H1 (cell line): ENCODE results near the gene CIT. TPM values are rescaled to one million over a fixed set of nuclear protein-coding genes. Genes with fewer than 3 reads are reported as not detected.

Source experiments
- CTCF ChIA-PET: fragments of 300-600 bp; sonication (Branson Sonifier 250); formaldehyde crosslinking; loops from one replicate; lab custom pipeline; 2021; ENCODE audit not compliant: partially characterized antibody; lab: Charles Lee
- POLR2A ChIA-PET: fragments of 300-600 bp; sonication (Branson Sonifier 250); formaldehyde crosslinking; loops from one replicate; lab custom pipeline; 2021; ENCODE audit warnings: inconsistent platforms; ENCODE audit not compliant: partially characterized antibody; lab: Charles Lee
- DNase-seq, 2 experiments: peaks; one replicate each; pipeline versions ENCODE4 v3.0.0 to v3.0.0-alpha.2; 2010 to 2022; ENCODE audit warnings: low spot score in 2 of 2, low read depth in 1 of 2, mixed read lengths in 1 of 2
- FAIRE-seq: peaks from 2 replicates; lab custom pipeline; 2011; peaks lifted over from hg19 to GRCh38; lab: Jason Lieb, UNC
- H2AFZ ChIP-seq: 2 replicates; pipeline ENCODE4 v1.8.1; 2012; ENCODE audit warnings: low read length, inconsistent platforms
- H2AK5ac ChIP-seq: 2 replicates; pipeline ENCODE4 v1.6.1; 2013; ENCODE audit warnings: low read depth, low read length
- H2BK120ac ChIP-seq: replicated peaks from 2 replicates; pipeline ENCODE3; 2013; ENCODE audit warnings: low read depth, low read length, inconsistent platforms
- H2BK12ac ChIP-seq: 2 replicates; pipeline ENCODE4 v1.6.1; 2013; ENCODE audit warnings: low read depth, low read length
- H2BK15ac ChIP-seq: 2 replicates; pipeline ENCODE4 v1.6.1; 2013; ENCODE audit warnings: low read length
- H2BK20ac ChIP-seq: 2 replicates; pipeline ENCODE4 v1.6.1; 2013; ENCODE audit warnings: low read length
- H2BK5ac ChIP-seq: 2 replicates; pipeline ENCODE4 v1.6.1; 2013; ENCODE audit warnings: low read depth, low read length
- H3K14ac ChIP-seq: 2 replicates; pipeline ENCODE4 v1.6.1; 2013; ENCODE audit warnings: inconsistent platforms; ENCODE audit not compliant: insufficient read length
- H3K18ac ChIP-seq: 2 replicates; pipeline ENCODE4 v1.6.1; 2013; ENCODE audit warnings: low read length; ENCODE audit errors: extremely low read depth
- H3K23ac ChIP-seq: 2 replicates; pipeline ENCODE4 v1.6.1; 2013; ENCODE audit warnings: inconsistent platforms; ENCODE audit not compliant: insufficient read length
- H3K23me2 ChIP-seq: 2 replicates; pipeline ENCODE4 v1.6.1; 2013; ENCODE audit warnings: low read depth, low read length
- H3K27ac ChIP-seq: 2 replicates; pipeline ENCODE4 v1.6.1; 2011; ENCODE audit warnings: low read depth, low read length, inconsistent platforms
- H3K27me3 ChIP-seq, 4 experiments: replicated peaks in 1 of 4; 1 replicate in 1 of 4; 2 replicates in 3 of 4; pipeline versions ENCODE4 v1.6.1 to v1.8.1; 2011 to 2013; ENCODE audit warnings: low read length in 3 of 4, mild to moderate bottlenecking in 3 of 4, inconsistent platforms in 2 of 4, mixed read lengths in 2 of 4, moderate library complexity in 1 of 4; ENCODE audit not compliant: control insufficient read depth in 3 of 4, insufficient read depth in 3 of 4; ENCODE audit errors: extremely low read depth in 1 of 4
- H3K36me3 ChIP-seq, 4 experiments: 2 replicates each; pipeline versions ENCODE4 v1.6.1 to v1.8.1; 2011 to 2013; ENCODE audit warnings: mild to moderate bottlenecking in 4 of 4, low read length in 3 of 4, moderate library complexity in 2 of 4, control low read depth in 1 of 4, inconsistent platforms in 1 of 4; ENCODE audit not compliant: insufficient read depth in 4 of 4, control insufficient read depth in 2 of 4
- H3K4ac ChIP-seq: replicated peaks from 2 replicates; pipeline ENCODE3; 2013; ENCODE audit warnings: low read length, low read depth, mixed read lengths, inconsistent platforms; ENCODE audit not compliant: insufficient read length
- H3K4me1 ChIP-seq, 4 experiments: replicated peaks in 1 of 4; 1 replicate in 1 of 4; 2 replicates in 3 of 4; pipeline versions ENCODE4 v1.6.1 to v1.8.1; 2011 to 2013; ENCODE audit warnings: low read length in 3 of 4, inconsistent platforms in 2 of 4, mixed read lengths in 1 of 4; ENCODE audit not compliant: insufficient read depth in 4 of 4, control insufficient read depth in 3 of 4
- H3K4me2 ChIP-seq, 2 experiments: 2 replicates each; pipeline versions ENCODE4 v1.6.1 to v1.8.1; 2011 to 2013; ENCODE audit warnings: low read depth in 2 of 2, low read length in 2 of 2, control low read depth in 1 of 2, inconsistent platforms in 1 of 2, mild to moderate bottlenecking in 1 of 2; ENCODE audit not compliant: insufficient read depth in 1 of 2
- H3K4me3 ChIP-seq, 4 experiments: fragments of 200-600, 300-600 bp in 1 of 4; sonication (generic), shearing (Covaris generic), sonication (Bioruptor Twin) in 1 of 4; 2 replicates each; pipeline versions ENCODE4 v1.5.1 to v1.8.1; 2011 to 2016; ENCODE audit warnings: low read length in 4 of 4, low read depth in 3 of 4, control low read depth in 2 of 4, inconsistent platforms in 2 of 4, mild to moderate bottlenecking in 2 of 4, mixed read lengths in 1 of 4, moderate library complexity in 1 of 4; ENCODE audit not compliant: insufficient read depth in 2 of 4; ENCODE audit errors: extremely low read depth in 1 of 4
- H3K56ac ChIP-seq: replicated peaks from 2 replicates; pipeline ENCODE3; 2013; ENCODE audit warnings: low read depth, mild to moderate bottlenecking, mixed read lengths, low read length, inconsistent platforms; ENCODE audit not compliant: insufficient read length
- H3K79me1 ChIP-seq: 2 replicates; pipeline ENCODE4 v1.6.1; 2013; ENCODE audit warnings: low read depth, low read length, control low read depth
- H3K79me2 ChIP-seq, 2 experiments: 2 replicates each; pipeline versions ENCODE4 v1.6.1 to v1.8.1; 2012 to 2013; ENCODE audit warnings: low read length in 2 of 2, mild to moderate bottlenecking in 2 of 2, inconsistent platforms in 1 of 2; ENCODE audit not compliant: insufficient read depth in 2 of 2, control insufficient read depth in 1 of 2
- H3K9ac ChIP-seq, 4 experiments: replicated peaks in 1 of 4; 1 replicate in 1 of 4; 2 replicates in 3 of 4; pipeline versions ENCODE4 v1.6.1 to v1.8.1; 2011 to 2013; ENCODE audit warnings: low read depth in 3 of 4, low read length in 3 of 4, control low read depth in 2 of 4, mild to moderate bottlenecking in 2 of 4, moderate library complexity in 2 of 4, inconsistent platforms in 1 of 4; ENCODE audit errors: extremely low read depth in 1 of 4
- H3K9me3 ChIP-seq, 2 experiments: 2 replicates each; pipeline versions ENCODE4 v1.6.1 to v1.8.1; 2012 to 2013; ENCODE audit warnings: mild to moderate bottlenecking in 2 of 2, moderate library complexity in 2 of 2, control low read depth in 1 of 2, inconsistent platforms in 1 of 2, low read depth in 1 of 2, low read length in 1 of 2, mixed read lengths in 1 of 2; ENCODE audit not compliant: insufficient read depth in 2 of 2
- H4K20me1 ChIP-seq, 2 experiments: replicated peaks in 1 of 2; 2 replicates each; pipeline versions ENCODE3 to v1.8.1; 2011 to 2013; ENCODE audit warnings: inconsistent platforms in 2 of 2, low read length in 2 of 2, mild to moderate bottlenecking in 1 of 2; ENCODE audit not compliant: insufficient read depth in 2 of 2, control insufficient read depth in 1 of 2
- H4K5ac ChIP-seq: 2 replicates; pipeline ENCODE4 v1.6.1; 2013; ENCODE audit warnings: low read length, low read depth, mixed read lengths, inconsistent platforms; ENCODE audit not compliant: insufficient read length
- H4K8ac ChIP-seq: 2 replicates; pipeline ENCODE4 v1.8.0; 2013; ENCODE audit warnings: mild to moderate bottlenecking, moderate library complexity, low read length, inconsistent platforms; ENCODE audit not compliant: insufficient read depth; ENCODE audit errors: extremely low read depth
- H4K91ac ChIP-seq: replicated peaks from 2 replicates; pipeline ENCODE3; 2013; ENCODE audit warnings: low read length, mixed read lengths, inconsistent platforms; ENCODE audit not compliant: insufficient read length
- BRCA1 ChIP-seq: IDR thresholded peaks from 2 replicates; pipeline ENCODE4 v1.6.1; 2012; ENCODE audit warnings: low read depth, low read length, improper control_type of control experiment
- CTCF ChIP-seq, 3 experiments: IDR thresholded peaks; 1 replicate in 2 of 3; 2 replicates in 1 of 3; pipeline versions ENCODE4 v1.5.1 to v1.6.1; 2011; ENCODE audit warnings: low read length in 3 of 3, mild to moderate bottlenecking in 3 of 3, inconsistent platforms in 2 of 3, low read depth in 1 of 3, moderate library complexity in 1 of 3; ENCODE audit not compliant: insufficient read depth in 1 of 3; ENCODE audit errors: control extremely low read depth in 1 of 3
- EP300 ChIP-seq, 2 experiments: IDR thresholded peaks; 1 replicate in 1 of 2; 2 replicates in 1 of 2; pipeline ENCODE4 v1.6.1; 2011 to 2012; ENCODE audit warnings: low read depth in 2 of 2, low read length in 2 of 2, mild to moderate bottlenecking in 2 of 2, borderline replicate concordance in 1 of 2, inconsistent platforms in 1 of 2, moderate library complexity in 1 of 2
- YY1 ChIP-seq: IDR thresholded peaks from 2 replicates; pipeline ENCODE4 v1.6.1; 2011; ENCODE audit warnings: low read depth, mild to moderate bottlenecking, low read length
- WGBS, 2 experiments: shearing (Covaris generic) in 1 of 2; methylation state at CpG; one replicate each; pipeline versions ENCODE4 v1.1.6 to v1.1.7; 2013 to 2015; ENCODE audit warnings: low lambda C conversion rate in 2 of 2, mixed read lengths in 2 of 2, inconsistent platforms in 1 of 2, low coverage in 1 of 2, missing lambda C conversion rate in 1 of 2; ENCODE audit not compliant: insufficient replicate concordance in 2 of 2, insufficient coverage in 1 of 2, insufficient read length in 1 of 2; ENCODE audit errors: extremely low coverage in 1 of 2, missing lambda C conversion rate in 1 of 2; 5-methylcytosine and 5-hydroxymethylcytosine counted together
- polyA plus RNA-seq, 7 experiments: library from polyadenylated mRNA; depleted of rRNA in 3 of 7; stranded (reverse) in 5 of 7; unstranded in 2 of 7; fragments of >200 nt in 5 of 7; fragments of 200-250 nt in 2 of 7; gene quantifications; 1 replicate in 5 of 7; 2 replicates in 1 of 7; 4 replicates in 1 of 7; pipeline versions ENCODE4 v1.2.1 to v1.2.3, GENCODE V29; 2011 to 2013; ENCODE audit warnings: missing spikeins in 2 of 7, mixed read lengths in 2 of 7
- total RNA-seq: library from RNA; stranded (reverse); fragmentation: NEBNext Ultra II Directional; extraction: Animal tissue kit (Norgen Biotek cat#: 25700); gene quantifications from 2 replicates; pipeline ENCODE4 v1.2.1, GENCODE V29; 2021

CIT gene
- total and polyA plus RNA-seq, 2 of the 8 experiments (the other 6 are each of a cell fraction or from before 2014, with no cell fraction given) = 17.1 to 60.9 TPM

- H2BK12ac ChIP-seq = no peak overlapping the region
- ChIA-PET POLR2A (interaction anchor here (1.5 kb wide), 1 partner anchor 10 kb away, joined by 6 read pairs; no protein-coding TSS in a partner anchor), CTCF (interaction anchor here (1.2 to 1.3 kb wide), 2 partner anchors 8 to 22 kb away, joined by 3 to 5 read pairs; no protein-coding TSS in a partner anchor)
- no peak overlapping the region for H2BK20ac ChIP-seq
- H3K27me3 ChIP-seq = no peaks in the 10 kb centered on the region
- no peak overlapping the region for H3K9ac ChIP-seq
- DNase-seq = no peak
- no peak overlapping the region for H4K5ac ChIP-seq
- H2AK5ac ChIP-seq = no peak overlapping the region
- no peak overlapping the region for H3K4me2 ChIP-seq
- H3K79me2 ChIP-seq = no peaks in the 10 kb centered on the region
- H3K18ac ChIP-seq = no peak overlapping the region
- no peak overlapping the region for H2BK120ac ChIP-seq
- peak overlapping the region; percentile 87; the same call in 1 of the 2 replicates for H4K8ac ChIP-seq
- H2AFZ ChIP-seq = no peak overlapping the region
- no peak overlapping the region for H3K4me3 ChIP-seq
- H3K4ac ChIP-seq = no peak overlapping the region
- H3K23ac ChIP-seq = no peak overlapping the region
- H4K91ac ChIP-seq = no peak overlapping the region
- TF ChIP-seq EP300 (IDR thresholded peaks at IDR 0.05; ENCODE audit: borderline replicate concordance in 1 of 2, low read depth in 2 of 2, low read length in 2 of 2) = no peak
- no peak for TF ChIP-seq CTCF (IDR thresholded peaks at IDR 0.05; ENCODE audit: control extremely low read depth in 1 of 3, insufficient read depth in 1 of 3, low read depth in 1 of 3, low read length in 3 of 3)
- TF ChIP-seq BRCA1 = no peak
- no peak for TF ChIP-seq YY1
- no peaks in the 10 kb centered on the region for H3K4me1 ChIP-seq
- H3K56ac ChIP-seq = no peak overlapping the region
- H3K23me2 ChIP-seq = no peaks in the 10 kb centered on the region
- H3K14ac ChIP-seq = no peak overlapping the region
- 99% methylated on average over 13 of the region's 13 CpGs; no CpG with 5 or more reads in 1 of the 2 experiments for WGBS, 2 experiments
- H2BK5ac ChIP-seq = no peak overlapping the region
- no peak overlapping the region for H3K27ac ChIP-seq
- FAIRE-seq = no peak
- no peaks in the 10 kb centered on the region for H4K20me1 ChIP-seq
- peaks cover 6 to 24% (median 9%) of the 10 kb centered on the region in 4 experiments; a peak in 7 of 8 replicates for H3K36me3 ChIP-seq
- no peak overlapping the region for H2BK15ac ChIP-seq
- H3K9me3 ChIP-seq = no peaks in the 10 kb centered on the region; a peak in 1 of 4 replicates
- H3K79me1 ChIP-seq = no peaks in the 10 kb centered on the region; the same call in 1 of the 2 replicates
These were observed 190.3 kb downstream of the CIT start for GRCh38 chr12:119686776-119687175.
